ENCODE data around the gene C2orf68.

The C2orf68 gene

GRCh38 chr2:85584857-85585780, 26.7 kb downstream of the C2orf68 start:
- Mint-ChIP-seq H3K4me3 (peak overlapping the region; percentile 90), H3K27me3 (no peaks in the 10 kb centered on the region), H3K9me3 (ENCODE audit: low read depth) (no peaks in the 10 kb centered on the region), H3K36me3 (peaks cover 7% of the 10 kb centered on the region), H3K4me1 (ENCODE audit: low read depth) (peaks cover 57% of the 10 kb centered on the region), H3K27ac (peak overlapping the region; percentile 95)

- Mint-ChIP-seq H3K36me3 (peaks cover 7% of the 10 kb centered on the region), H3K27ac (peak within 1 kb of the TSS; percentile 95), H3K9me3 (ENCODE audit: low read depth) (no peaks in the 10 kb centered on the region), H3K27me3 (no peaks in the 10 kb centered on the region), H3K4me3 (peak within 1 kb of the TSS; percentile 90), H3K4me1 (ENCODE audit: low read depth) (peaks cover 60% of the 10 kb centered on the region)
Observed at GRCh38 chr2:85584354-85584856, 27.5 kb downstream of the C2orf68 start, which contains the start of gene VAMP5. Gene VAMP5, plus strand, starts transcription at chr2:85584431. Its CDS starts 60 bp downstream, at chr2:85584491.

GRCh38 chr2:85583667-85584353, 28.1 kb downstream of the C2orf68 start:
- Mint-ChIP-seq H3K4me1 (ENCODE audit: low read depth) (peaks cover 66% of the 10 kb centered on the region), H3K9me3 (ENCODE audit: low read depth) (no peaks in the 10 kb centered on the region), H3K27me3 (no peaks in the 10 kb centered on the region), H3K36me3 (peaks cover 7% of the 10 kb centered on the region), H3K27ac (peak overlapping the region; percentile 93), H3K4me3 (peak overlapping the region; percentile 86)

GRCh38 chr2:85582492-85582891, 29.4 kb downstream of the C2orf68 start:
- H3K27me3 Mint-ChIP-seq = no peaks in the 10 kb centered on the region
- peak overlapping the region; percentile 77 for H3K27ac Mint-ChIP-seq
- H3K4me1 Mint-ChIP-seq (ENCODE audit: low read depth) = peaks cover 64% of the 10 kb centered on the region
- H3K9me3 Mint-ChIP-seq (ENCODE audit: low read depth) = no peaks in the 10 kb centered on the region
- peak overlapping the region; percentile 20 for H3K4me3 Mint-ChIP-seq
- H3K36me3 Mint-ChIP-seq = peaks cover 7% of the 10 kb centered on the region

GRCh38 chr2:85580206-85580605, 31.7 kb downstream of the C2orf68 start:
- Mint-ChIP-seq H3K36me3 (peaks cover 7% of the 10 kb centered on the region), H3K27ac (peak overlapping the region; percentile 66), H3K27me3 (no peaks in the 10 kb centered on the region), H3K9me3 (ENCODE audit: low read depth) (no peaks in the 10 kb centered on the region), H3K4me1 (ENCODE audit: low read depth) (peaks cover 53% of the 10 kb centered on the region), H3K4me3 (peak overlapping the region; percentile 17)

GRCh38 chr2:85579266-85579935, 32.5 kb downstream of the C2orf68 start:
- Mint-ChIP-seq H3K9me3 (ENCODE audit: low read depth) (no peaks in the 10 kb centered on the region), H3K4me1 (ENCODE audit: low read depth) (peaks cover 46% of the 10 kb centered on the region), H3K4me3 (peak overlapping the region; percentile 95), H3K36me3 (peaks cover 7% of the 10 kb centered on the region), H3K27ac (peak overlapping the region; percentile 96), H3K27me3 (no peaks in the 10 kb centered on the region)

GRCh38 chr2:85578243-85579180, 33.4 kb downstream of the C2orf68 start:
- no peaks in the 10 kb centered on the region for H3K9me3 Mint-ChIP-seq (ENCODE audit: low read depth)
- H3K27me3 Mint-ChIP-seq = no peaks in the 10 kb centered on the region
- H3K27ac Mint-ChIP-seq = peak overlapping the region; percentile 96
- H3K4me3 Mint-ChIP-seq = peak overlapping the region; percentile 95
- H3K36me3 Mint-ChIP-seq = peaks cover 7% of the 10 kb centered on the region
- H3K4me1 Mint-ChIP-seq (ENCODE audit: low read depth) = peaks cover 40% of the 10 kb centered on the region

- Mint-ChIP-seq H3K4me1 (ENCODE audit: low read depth) (peaks cover 35% of the 10 kb centered on the region), H3K36me3 (peaks cover 7% of the 10 kb centered on the region), H3K27me3 (no peaks in the 10 kb centered on the region), H3K9me3 (ENCODE audit: low read depth) (no peaks in the 10 kb centered on the region), H3K4me3 (peak within 1 kb of the TSS; percentile 95), H3K27ac (peak within 1 kb of the TSS; percentile 96)
Observed at GRCh38 chr2:85577386-85578242, 34.3 kb downstream of the C2orf68 start, which contains the start of gene VAMP8. Gene VAMP8, plus strand, starts transcription at chr2:85577586. Its CDS starts 61 bp downstream, at chr2:85577647.

- Mint-ChIP-seq H3K4me1 (ENCODE audit: low read depth) (peaks cover 32% of the 10 kb centered on the region), H3K27me3 (no peaks in the 10 kb centered on the region), H3K36me3 (peaks cover 7% of the 10 kb centered on the region), H3K9me3 (ENCODE audit: low read depth) (no peaks in the 10 kb centered on the region), H3K27ac (peak overlapping the region; percentile 96), H3K4me3 (peak overlapping the region; percentile 95)
Observed at GRCh38 chr2:85577063-85577385, 34.8 kb downstream of the C2orf68 start.

GRCh38 chr2:85575739-85576138, 36.1 kb downstream of the C2orf68 start:
- H3K9me3 Mint-ChIP-seq (ENCODE audit: low read depth) = no peaks in the 10 kb centered on the region
- no peaks in the 10 kb centered on the region for H3K27me3 Mint-ChIP-seq
- no peak overlapping the region for H3K27ac Mint-ChIP-seq
- H3K36me3 Mint-ChIP-seq = no peaks in the 10 kb centered on the region
- no peak overlapping the region for H3K4me3 Mint-ChIP-seq
- H3K4me1 Mint-ChIP-seq (ENCODE audit: low read depth) = peaks cover 25% of the 10 kb centered on the region

- Mint-ChIP-seq H3K4me3 (no peak overlapping the region), H3K27me3 (no peaks in the 10 kb centered on the region), H3K36me3 (no peaks in the 10 kb centered on the region)
Observed at GRCh38 chr2:85566265-85566664, 45.6 kb downstream of the C2orf68 start.

GRCh38 chr2:85564144-85564563, 47.7 kb downstream of the C2orf68 start:
- no peaks in the 10 kb centered on the region for H3K9me3 Mint-ChIP-seq (ENCODE audit: low read depth)
- H3K4me3 Mint-ChIP-seq = no peak overlapping the region
- no peaks in the 10 kb centered on the region for H3K36me3 Mint-ChIP-seq
- H3K27ac Mint-ChIP-seq = no peak overlapping the region
- no peaks in the 10 kb centered on the region for H3K27me3 Mint-ChIP-seq
- H3K4me1 Mint-ChIP-seq (ENCODE audit: low read depth) = peaks cover 28% of the 10 kb centered on the region

More at GRCh38 chr2:85566265-85566664, 45.6 kb downstream of the C2orf68 start:
- Mint-ChIP-seq H3K4me1 (ENCODE audit: low read depth) (peaks cover 9% of the 10 kb centered on the region), H3K9me3 (ENCODE audit: low read depth) (no peaks in the 10 kb centered on the region), H3K27ac (no peak overlapping the region)
